ENCODE results near the gene SAMD8. TPM values are rescaled to one million over a fixed set of nuclear protein-coding genes. Genes with fewer than 3 reads are reported as not detected.

SAMD8 gene
- total RNA-seq, 1 donor, result 38.1 TPM

- no peak overlapping the region for H3K4me3 ChIP-seq (ENCODE audit: low read depth, low read length)
- no peak for DNase-seq (ENCODE audit: low read depth)
- TF ChIP-seq CTCF (IDR thresholded peaks at IDR 0.05; ENCODE audit: insufficient read depth, low read length), result no peak
These were observed 26.5 kb upstream of the SAMD8 start for GRCh38 chr10:75084834-75085384.

- H3K4me3 ChIP-seq (ENCODE audit: low read depth, low read length), result no peak overlapping the region
- TF ChIP-seq CTCF (IDR thresholded peaks at IDR 0.05; ENCODE audit: insufficient read depth, low read length), result no peak
- no peak for DNase-seq (ENCODE audit: low read depth)
These were observed 25.1 kb upstream of the SAMD8 start for GRCh38 chr10:75086278-75086934.

- DNase-seq (ENCODE audit: low read depth), result no peak
- TF ChIP-seq CTCF (IDR thresholded peaks at IDR 0.05; ENCODE audit: insufficient read depth, low read length), result no peak
- no peak overlapping the region for H3K4me3 ChIP-seq (ENCODE audit: low read depth, low read length)
These were observed 22.8 kb upstream of the SAMD8 start for GRCh38 chr10:75088640-75089039.

- H3K4me3 ChIP-seq (ENCODE audit: low read depth, low read length), result no peak overlapping the region
- TF ChIP-seq CTCF (IDR thresholded peaks at IDR 0.05; ENCODE audit: insufficient read depth, low read length), result no peak
- DNase-seq (ENCODE audit: low read depth), result no peak
These were observed 21.8 kb upstream of the SAMD8 start for GRCh38 chr10:75089634-75090033.

- no peak for DNase-seq (ENCODE audit: low read depth)
- TF ChIP-seq CTCF (IDR thresholded peaks at IDR 0.05; ENCODE audit: insufficient read depth, low read length), result no peak
- H3K4me3 ChIP-seq (ENCODE audit: low read depth, low read length), result no peak overlapping the region
These were observed 20.3 kb upstream of the SAMD8 start for GRCh38 chr10:75091146-75091545.

- DNase-seq (ENCODE audit: low read depth), result no peak
- TF ChIP-seq CTCF (IDR thresholded peaks at IDR 0.05; ENCODE audit: insufficient read depth, low read length), result no peak
- H3K4me3 ChIP-seq (ENCODE audit: low read depth, low read length), result no peak overlapping the region
These were observed 17.0 kb upstream of the SAMD8 start for GRCh38 chr10:75094465-75094864.

- no peak for DNase-seq (ENCODE audit: low read depth)
- H3K4me3 ChIP-seq (ENCODE audit: low read depth, low read length), result no peak overlapping the region
- no peak for TF ChIP-seq CTCF (IDR thresholded peaks at IDR 0.05; ENCODE audit: insufficient read depth, low read length)
These were observed 15.8 kb upstream of the SAMD8 start for GRCh38 chr10:75095631-75096030.
